HG03442 (cell line): ENCODE data around the gene RRP1.
"Not testable (repeated sequence)": the region's sequence is repeated elsewhere in the genome, so short reads cannot be mapped to it uniquely, and the experiment has no call there.

Experiments
- ATAC-seq: cut with Tn5 transposase; IDR thresholded peaks from one replicate; pipeline ENCODE4 v1.9.1; 2021; ENCODE audit warnings: mild to moderate bottlenecking, moderate library complexity; ENCODE audit not compliant: unreplicated experiment

RRP1 gene

DNA sequence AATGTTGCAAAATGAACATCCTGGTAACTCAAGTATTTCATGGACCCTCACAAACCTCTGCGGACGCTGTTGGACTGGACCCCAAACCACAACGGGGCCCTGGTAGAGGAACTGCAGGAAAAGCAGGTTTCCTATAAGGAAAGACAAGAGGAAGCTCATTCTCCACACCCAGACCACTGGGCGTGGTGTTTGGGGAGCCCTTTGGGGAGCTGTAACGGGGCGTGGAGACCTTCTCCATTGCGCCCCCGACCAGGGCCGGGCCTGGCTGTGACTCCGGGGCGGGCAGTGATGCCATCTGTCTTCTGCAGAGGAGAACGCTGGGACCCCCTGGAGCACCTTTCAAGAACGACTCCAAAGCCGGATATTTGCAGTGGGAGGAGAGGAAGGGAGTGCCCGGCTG lies 45.7 kb downstream of the RRP1 start:
- ATAC-seq = no peak

DNA sequence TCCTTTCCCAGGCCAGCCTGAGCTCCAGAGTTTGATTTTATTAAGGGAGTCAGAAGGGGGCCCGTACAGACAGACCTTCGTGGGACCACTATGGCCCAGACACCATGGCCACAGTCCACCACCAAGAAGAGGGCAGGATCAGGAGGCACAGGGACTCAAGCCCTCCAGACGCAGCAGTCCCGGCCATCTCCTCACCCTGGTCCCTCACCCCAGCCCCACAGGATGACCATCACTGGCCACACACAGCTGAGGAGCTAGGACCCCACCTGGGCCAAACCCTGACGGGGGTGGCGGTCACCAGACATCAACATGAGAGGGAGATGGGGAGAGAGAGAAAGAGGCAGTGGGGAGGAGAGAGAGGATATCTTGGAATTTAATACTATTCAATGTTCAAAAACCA lies 46.5 kb downstream of the RRP1 start:
- ATAC-seq = no peak

DNA sequence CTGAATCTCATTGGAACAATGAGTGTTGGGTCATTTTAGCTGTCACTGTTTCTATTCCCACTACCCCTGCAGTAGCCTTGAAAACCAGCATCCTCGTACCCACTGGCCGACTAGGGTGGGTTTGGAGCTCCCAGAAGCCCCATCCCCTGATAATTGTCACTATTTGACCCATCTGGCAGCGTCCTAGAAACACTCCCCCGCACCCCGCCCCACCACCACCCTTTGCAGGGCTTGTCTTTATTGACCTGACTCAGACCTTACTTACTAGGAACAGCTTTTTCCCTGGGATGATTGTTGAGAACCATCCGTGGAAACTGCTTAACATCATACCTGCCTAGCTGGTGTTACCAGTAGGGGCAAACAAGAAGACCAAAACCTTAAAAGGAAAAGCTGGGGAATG lies 47.2 kb downstream of the RRP1 start:
- no peak for ATAC-seq

DNA sequence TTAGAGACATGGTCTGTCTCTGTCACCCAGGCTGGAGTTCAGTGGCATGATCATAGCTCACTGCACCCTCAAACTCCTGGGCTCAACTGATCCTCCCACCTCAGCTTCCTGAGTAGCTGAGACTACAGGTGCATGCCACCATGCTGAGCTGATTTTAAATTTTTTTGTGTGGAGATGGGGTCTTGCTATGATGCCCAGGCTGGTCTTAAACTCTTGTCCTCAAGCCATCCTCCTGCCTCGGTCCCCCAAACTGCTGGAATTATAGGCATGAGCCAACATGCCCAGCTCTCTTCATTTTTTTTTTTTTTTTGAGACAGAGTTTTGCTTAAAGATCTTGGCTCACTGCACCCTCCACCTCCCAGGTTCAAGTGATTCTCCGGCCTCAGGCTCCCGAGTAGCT lies 50.9 kb downstream of the RRP1 start:
- no peak for ATAC-seq

DNA sequence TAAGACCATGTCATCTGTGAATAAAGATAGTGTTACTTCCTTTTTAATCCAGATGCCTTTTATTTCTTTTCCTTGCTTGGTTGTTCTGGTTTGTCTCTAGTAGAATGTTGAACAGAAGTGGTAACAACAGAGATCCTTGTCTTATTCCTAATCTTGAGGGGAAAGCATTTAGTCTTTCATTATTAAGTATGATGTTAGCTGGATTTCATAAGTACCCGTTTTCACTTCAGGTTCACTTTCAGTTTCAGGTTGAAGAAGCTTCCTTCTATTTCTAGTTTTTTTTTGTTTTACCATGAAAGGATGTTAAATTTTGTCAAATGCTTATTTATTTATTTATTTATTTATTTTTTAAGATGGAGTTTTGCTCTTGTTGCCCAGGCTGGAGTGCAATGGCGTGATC lies 53.4 kb downstream of the RRP1 start:
- ATAC-seq = no peak

DNA sequence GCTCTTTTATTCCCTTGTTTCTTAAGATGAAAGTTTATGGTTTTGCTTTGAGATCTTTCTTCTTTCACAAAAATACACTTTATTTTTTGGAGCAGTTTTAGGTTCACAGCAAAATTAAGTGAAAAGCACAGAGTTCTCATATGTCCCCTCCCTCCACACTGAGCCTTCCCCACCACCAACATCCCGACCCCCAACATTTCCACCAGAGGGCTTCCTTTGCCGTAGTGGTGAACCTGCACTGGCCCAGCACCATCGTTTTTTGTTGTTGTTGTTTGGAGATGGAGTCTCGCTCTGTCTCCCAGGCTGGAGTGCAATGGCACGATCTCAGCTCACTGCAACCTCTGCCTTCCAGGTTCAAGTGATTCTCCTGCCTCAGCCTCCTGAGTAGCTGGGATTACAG lies 55.5 kb downstream of the RRP1 start:
- ATAC-seq = not testable (repeated sequence)

DNA sequence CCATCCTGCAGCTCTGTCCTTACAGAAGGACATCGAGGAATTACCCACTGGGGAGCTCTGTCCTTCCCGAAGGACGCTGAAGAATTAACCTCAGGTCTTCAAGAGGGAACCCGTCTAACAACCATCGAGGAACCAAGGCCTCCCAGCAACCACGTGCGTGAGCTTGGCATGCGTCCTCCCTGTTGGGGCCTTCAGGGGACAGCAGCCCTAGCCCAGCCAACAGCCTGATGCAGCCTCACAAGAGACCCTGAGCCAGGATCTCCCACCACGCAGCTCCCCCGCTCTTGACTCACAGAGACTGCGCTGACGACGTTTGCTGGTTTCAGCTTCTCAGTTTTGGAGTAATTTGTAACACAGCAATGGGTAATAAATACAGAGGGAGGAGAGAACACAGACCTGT lies 56.0 kb downstream of the RRP1 start:
- no peak for ATAC-seq

DNA sequence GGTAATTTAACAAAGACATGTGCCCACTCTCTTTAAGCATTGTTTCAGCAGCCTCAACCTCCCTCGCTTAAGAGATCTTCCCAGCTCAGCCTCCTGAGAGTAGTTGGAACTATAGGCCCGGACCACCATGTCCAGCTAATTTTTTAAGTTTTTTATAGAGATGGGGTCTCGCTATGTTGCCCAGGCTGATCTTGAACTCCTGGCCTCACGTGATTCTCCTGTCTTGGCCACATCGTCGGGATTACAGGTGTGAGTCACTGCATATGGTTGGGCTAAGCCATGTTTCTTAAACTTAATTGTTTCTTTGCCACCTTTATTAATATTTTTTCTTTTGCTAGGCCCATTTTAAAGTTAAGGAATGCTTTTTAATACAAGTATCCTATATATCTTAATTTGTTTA lies 57.1 kb downstream of the RRP1 start:
- ATAC-seq = no peak

DNA sequence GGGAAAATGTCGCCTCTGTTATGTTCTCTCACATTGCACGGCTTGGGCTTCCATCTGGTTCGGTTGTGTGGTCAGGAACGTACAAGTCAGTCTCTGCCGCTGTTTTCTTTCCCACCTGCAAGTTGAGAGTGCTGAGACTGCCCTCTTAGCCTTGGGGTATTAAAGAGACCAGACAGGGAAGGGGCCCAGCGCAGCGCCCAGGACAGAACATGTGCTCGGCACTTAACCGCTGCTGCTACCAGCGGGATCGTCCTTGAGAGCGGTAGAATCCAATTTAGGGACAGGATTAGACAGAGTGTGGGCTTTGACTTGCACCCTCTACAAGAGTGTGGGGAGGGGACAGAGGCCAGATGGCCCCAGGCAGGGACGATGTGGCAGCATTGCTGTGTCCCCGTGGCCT lies 57.9 kb downstream of the RRP1 start:
- no peak for ATAC-seq

DNA sequence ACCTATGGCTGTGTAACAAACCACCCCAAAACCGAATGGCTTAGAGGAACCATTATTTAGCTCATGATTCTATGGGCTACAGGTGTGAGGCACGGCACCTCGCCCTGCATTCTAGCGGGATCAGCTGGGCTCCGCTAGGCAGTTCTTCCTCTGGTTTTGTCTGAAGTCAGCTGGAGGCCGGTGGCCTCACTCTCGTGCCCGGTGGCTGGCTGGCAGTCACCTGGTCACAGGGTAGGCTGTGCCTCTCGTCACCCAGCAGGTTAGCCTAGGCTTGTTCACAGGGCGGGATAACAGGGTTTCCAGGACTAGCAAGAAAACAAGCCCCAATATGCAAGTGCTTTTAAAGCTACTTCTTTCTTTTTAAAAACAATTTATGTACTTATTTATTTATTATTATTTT lies 59.4 kb downstream of the RRP1 start:
- no peak for ATAC-seq

DNA sequence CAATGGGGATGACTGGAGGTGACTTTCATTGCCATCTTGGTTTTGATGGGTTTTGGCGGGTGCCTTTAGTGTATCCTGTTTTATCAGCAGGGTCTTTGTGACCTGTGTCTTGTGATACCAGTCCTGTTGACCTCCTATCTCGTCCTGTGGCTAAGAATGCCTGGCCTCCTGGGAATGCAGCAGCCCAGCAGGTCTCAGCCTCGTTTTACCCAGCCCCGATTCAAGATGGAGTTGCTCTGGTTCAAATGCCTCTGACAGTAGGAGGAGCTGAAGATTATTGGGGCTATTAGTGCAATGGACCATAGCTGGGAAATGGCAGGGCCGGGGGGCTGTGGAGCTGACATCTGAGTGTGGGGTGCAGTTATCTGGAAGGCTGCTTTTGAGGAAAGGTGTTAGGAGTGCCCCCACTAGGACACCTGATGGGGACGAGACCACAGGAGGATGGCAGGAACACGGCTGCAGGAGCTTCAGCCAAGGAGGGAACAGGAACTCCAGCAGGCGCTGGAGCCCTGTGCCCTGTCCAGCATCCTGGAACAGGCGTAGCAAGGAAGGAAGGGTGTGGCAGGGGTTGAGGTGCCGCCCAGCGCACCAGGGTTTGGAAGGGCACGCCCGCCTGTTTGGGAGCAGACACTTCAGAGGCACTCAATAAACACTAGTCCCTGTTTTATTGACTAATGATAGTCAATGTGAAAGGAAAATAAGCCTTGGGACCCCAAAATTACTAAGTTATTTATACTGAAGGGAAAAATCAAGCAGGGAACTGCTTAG lies 60.3 kb downstream of the RRP1 start:
- no peak for ATAC-seq

DNA sequence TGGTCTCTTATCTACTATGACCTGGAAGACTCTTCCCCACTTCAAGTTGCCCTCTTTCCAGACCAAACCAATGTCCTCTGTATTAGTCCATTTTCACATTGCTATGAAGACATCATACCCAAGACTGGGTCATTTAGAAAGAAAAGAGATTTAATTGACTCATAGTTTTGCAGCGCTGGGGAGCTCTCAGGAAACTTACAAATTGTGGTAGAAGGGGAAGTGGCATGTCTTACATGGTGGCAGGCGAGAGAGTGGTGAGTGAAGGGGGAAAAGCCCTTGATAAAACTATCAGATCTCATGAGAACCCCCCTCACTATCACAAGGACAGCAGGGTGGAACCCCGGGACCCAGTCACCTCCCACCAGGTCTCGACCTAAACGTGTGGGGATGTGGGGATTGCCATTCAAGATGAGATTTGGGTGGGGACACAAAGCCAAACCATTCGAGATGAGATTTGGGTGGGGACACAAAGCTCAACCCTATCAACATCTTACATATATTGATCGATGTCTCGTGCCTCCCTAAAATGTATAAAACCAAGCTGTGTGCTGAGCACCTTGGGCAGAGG lies 61.4 kb downstream of the RRP1 start:
- ATAC-seq = no peak

DNA sequence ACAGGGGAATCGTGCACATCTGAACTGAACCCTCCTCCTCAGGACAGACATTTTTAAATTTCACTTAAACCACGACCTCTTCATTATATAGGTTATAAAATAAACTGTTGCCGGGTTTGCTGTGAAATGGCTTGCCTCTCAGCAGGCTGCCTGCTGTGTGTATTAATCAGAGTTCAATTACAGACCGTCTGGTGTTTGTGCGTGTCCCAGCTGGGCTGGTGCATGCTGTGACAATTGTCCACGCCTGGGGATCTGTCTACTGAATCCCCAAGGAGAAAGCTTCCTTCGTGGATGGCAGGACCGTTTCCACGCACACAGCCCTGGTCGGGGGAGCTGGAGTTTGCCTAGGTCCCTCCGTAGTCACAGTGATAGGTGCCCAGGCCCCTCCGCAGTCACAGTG lies 62.2 kb downstream of the RRP1 start:
- ATAC-seq = no peak

DNA sequence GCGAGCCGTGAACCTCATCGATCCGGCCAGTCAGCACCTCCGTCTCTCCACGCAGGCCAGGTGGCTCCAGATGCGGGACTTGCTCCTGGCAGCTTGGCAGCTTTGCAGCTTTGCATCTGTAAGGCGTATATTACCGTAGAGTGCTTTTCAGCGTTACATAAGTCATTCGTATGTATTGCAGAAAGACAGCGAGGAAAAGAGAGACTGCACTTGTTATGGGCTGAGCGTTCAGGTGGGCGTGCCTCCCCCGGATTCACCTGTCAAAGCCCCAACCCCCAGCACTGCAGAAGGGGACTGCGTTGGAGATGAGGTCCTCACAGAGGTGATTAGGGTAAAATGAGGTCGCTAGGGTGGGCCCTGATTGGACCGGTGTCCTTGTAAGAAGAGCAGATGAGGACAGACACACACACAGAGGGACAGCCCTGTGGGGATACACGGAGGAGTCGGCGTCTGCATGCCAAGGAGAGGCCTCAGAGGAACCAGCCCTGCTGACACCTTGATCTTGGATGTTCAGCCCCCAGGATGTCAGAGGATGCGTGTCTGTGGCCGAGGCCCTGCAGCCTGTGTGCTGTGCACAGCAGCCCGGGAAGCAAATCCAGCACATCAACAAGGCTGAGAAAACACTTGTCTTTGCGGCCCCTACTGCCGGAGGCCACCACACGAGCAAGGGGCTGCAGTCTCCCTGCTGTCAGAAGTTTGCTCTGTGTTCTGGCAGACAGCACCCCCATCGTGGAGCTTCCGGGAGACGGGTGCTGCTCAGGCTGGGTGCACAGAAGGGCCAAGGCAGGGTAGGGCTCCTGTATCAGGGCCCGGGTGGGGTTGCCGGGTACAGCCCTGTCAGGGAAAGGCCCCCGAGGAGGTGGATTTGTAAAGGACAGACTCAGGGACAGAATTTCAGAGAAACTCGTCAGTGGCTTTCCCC lies 64.7 kb downstream of the RRP1 start:
- no peak for ATAC-seq
